Measurements from ENCODE around the gene RTBDN. TPM values are rescaled to one million over a fixed set of nuclear protein-coding genes. Genes with fewer than 3 reads are reported as not detected.

Gene RTBDN
- total and polyA plus RNA-seq, 12 donors = not detected

- 1% methylated on average over 68 to 81 of the region's 81 CpGs for WGBS, 2 donors
- Histone ChIP-seq H3K4me1 (peaks cover 12 to 50% (median 38%) of the 10 kb centered on the region in 9 donors), H3K27ac (peak overlapping the region; percentile 94 to 100 (median 99)), H3K4me3 (peak overlapping the region; percentile 64 to 100 (median 85)), H3K27me3 (no peaks in the 10 kb centered on the region), H3K9me3 (no peaks in the 10 kb centered on the region), H3K36me3 (peaks cover 0 to 29% (median 0%) of the 10 kb centered on the region in 9 donors)
- DNase-seq = peak; percentile 92 to 95
- TF ChIP-seq, protein P1, sequence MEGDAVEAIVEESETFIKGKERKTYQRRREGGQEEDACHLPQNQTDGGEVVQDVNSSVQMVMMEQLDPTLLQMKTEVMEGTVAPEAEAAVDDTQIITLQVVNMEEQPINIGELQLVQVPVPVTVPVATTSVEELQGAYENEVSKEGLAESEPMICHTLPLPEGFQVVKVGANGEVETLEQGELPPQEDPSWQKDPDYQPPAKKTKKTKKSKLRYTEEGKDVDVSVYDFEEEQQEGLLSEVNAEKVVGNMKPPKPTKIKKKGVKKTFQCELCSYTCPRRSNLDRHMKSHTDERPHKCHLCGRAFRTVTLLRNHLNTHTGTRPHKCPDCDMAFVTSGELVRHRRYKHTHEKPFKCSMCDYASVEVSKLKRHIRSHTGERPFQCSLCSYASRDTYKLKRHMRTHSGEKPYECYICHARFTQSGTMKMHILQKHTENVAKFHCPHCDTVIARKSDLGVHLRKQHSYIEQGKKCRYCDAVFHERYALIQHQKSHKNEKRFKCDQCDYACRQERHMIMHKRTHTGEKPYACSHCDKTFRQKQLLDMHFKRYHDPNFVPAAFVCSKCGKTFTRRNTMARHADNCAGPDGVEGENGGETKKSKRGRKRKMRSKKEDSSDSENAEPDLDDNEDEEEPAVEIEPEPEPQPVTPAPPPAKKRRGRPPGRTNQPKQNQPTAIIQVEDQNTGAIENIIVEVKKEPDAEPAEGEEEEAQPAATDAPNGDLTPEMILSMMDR (IDR thresholded peaks at IDR 0.05) = peak in 2 of 9 donors; percentile 13
- peak; percentile 26 to 64 (median 54) for ATAC-seq
- intact Hi-C loops (cut with DNase I) = loop anchor here in 6 of 10 donors (1.0 to 10.0 kb wide), 6 partner anchors 15 to 361 kb away; partner anchors contain the start of genes IER2 (in 2 of the 6), STX10 (in 2 of the 6), GET3 (in 1 of the 6) and TNPO2 (in 1 of the 6)
These were observed 40.8 kb downstream of the RTBDN start for GRCh38 chr19:12793290-12794195.

DNA sequence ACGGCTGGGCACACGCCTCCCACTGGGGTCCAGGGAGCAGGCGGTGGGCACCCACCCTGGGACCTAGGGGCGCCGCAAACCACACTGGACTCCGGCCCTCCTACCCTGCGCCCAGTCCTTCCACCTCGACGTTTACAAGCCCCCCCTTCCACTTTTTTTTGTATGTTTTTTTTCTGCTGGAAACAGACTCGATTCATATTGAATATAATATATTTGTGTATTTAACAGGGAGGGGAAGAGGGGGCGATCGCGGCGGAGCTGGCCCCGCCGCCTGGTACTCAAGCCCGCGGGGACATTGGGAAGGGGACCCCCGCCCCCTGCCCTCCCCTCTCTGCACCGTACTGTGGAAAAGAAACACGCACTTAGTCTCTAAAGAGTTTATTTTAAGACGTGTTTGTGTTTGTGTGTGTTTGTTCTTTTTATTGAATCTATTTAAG lies 41.5 kb downstream of the RTBDN start:
- TF ChIP-seq, protein P1 (IDR thresholded peaks at IDR 0.05) = no peak
- no peaks in the 10 kb centered on the region for H3K9me3 ChIP-seq
- WGBS, 2 donors = 0 to 1% methylated on average over 22 of the region's 22 CpGs
- no peaks in the 10 kb centered on the region for H3K27me3 ChIP-seq
- intact Hi-C loops (cut with DNase I) = loop anchor here in 6 of 10 donors (1.0 to 10.0 kb wide), 6 partner anchors 14 to 362 kb away; partner anchors contain the start of genes IER2 (in 2 of the 6), STX10 (in 2 of the 6), GET3 (in 1 of the 6) and TNPO2 (in 1 of the 6)
- no peak for DNase-seq
- peak overlapping the region; percentile 64 to 100 (median 85) for H3K4me3 ChIP-seq
- peaks cover 18 to 56% (median 45%) of the 10 kb centered on the region in 9 donors for H3K4me1 ChIP-seq
- peaks cover 0 to 22% (median 0%) of the 10 kb centered on the region in 9 donors for H3K36me3 ChIP-seq
- ATAC-seq = no peak
- peak overlapping the region; percentile 94 to 100 (median 99) for H3K27ac ChIP-seq

DNA sequence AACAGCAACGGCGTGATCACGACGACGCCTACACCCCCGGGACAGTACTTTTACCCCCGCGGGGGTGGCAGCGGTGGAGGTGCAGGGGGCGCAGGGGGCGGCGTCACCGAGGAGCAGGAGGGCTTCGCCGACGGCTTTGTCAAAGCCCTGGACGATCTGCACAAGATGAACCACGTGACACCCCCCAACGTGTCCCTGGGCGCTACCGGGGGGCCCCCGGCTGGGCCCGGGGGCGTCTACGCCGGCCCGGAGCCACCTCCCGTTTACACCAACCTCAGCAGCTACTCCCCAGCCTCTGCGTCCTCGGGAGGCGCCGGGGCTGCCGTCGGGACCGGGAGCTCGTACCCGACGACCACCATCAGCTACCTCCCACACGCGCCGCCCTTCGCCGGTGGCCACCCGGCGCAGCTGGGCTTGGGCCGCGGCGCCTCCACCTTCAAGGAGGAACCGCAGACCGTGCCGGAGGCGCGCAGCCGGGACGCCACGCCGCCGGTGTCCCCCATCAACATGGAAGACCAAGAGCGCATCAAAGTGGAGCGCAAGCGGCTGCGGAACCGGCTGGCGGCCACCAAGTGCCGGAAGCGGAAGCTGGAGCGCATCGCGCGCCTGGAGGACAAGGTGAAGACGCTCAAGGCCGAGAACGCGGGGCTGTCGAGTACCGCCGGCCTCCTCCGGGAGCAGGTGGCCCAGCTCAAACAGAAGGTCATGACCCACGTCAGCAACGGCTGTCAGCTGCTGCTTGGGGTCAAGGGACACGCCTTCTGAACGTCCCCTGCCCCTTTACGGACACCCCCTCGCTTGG lies 42.1 kb downstream of the RTBDN start:
- H3K4me1 ChIP-seq = peaks cover 21 to 63% (median 51%) of the 10 kb centered on the region in 9 donors
- peak overlapping the region; percentile 64 to 100 (median 85) for H3K4me3 ChIP-seq
- H3K36me3 ChIP-seq = peaks cover 0 to 19% (median 0%) of the 10 kb centered on the region in 9 donors
- TF ChIP-seq, protein P1 (IDR thresholded peaks at IDR 0.05) = no peak
- peak overlapping the region; percentile 94 to 100 (median 99) for H3K27ac ChIP-seq
- intact Hi-C loops (cut with DNase I) = loop anchor here in 5 of 10 donors (2.0 to 10.0 kb wide), 5 partner anchors 13 to 363 kb away; partner anchors contain the start of genes IER2 (in 2 of the 5), STX10 (in 2 of the 5) and TNPO2 (in 1 of the 5)
- 1% methylated on average over 81 to 84 of the region's 84 CpGs for WGBS, 2 donors
- H3K9me3 ChIP-seq = no peaks in the 10 kb centered on the region
- DNase-seq (peak; percentile 62 to 76), ATAC-seq (no peak)
- no peaks in the 10 kb centered on the region for H3K27me3 ChIP-seq

Measured in heart right ventricle (tissue), 16 donors.